ENCODE measurements around the gene HSP90AA1.
A peak's percentile ranks its signal among the peaks of the same experiment; 100 is the strongest.
"Not testable (repeated sequence)": the region's sequence is repeated elsewhere in the genome, so short reads cannot be mapped to it uniquely, and the experiment has no call there.

HSP90AA1 gene

DNA sequence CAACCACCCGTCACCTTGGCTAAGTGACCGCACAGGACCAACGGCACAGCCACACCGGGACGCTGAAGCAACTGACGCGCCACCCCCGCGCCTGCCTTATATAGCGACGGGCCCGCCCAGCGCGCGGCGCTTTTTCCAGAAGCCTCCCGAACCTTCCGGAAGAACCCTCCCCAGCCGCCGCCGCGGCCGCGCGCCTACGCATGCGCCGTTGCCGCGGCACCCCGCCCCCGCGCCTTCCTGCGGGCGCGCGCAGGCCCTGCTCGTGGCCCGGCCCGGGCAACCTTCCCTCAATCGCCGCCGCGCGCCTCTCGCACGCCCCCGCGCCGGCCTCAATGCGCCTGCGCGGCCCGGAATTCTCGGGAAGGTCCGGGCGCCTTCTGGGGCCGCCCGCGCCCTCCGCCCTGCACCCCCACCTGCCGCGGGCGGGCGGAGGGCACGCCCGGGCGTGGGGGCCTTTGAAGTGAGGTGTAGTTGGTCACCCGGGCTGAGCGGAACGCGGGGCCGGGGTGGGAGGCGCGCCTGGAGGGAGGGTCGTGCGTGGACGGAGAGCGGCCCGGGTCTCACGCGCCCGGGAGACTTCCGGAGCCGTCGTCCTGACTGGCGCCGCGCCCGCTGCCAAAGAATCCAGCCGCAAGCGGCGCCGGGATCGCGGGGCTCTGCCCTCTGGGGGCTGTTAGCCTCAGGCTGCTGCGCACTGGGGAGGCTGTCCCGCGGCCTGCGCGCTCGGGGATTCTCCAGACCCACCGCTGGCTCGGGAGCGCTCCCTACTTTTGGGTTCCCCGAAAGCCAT, at the start of gene HSP90AA1:
HSP90AA1 (minus strand) TSS at position 73 of the 790 bp plus-strand sequence. CDS start 666 bp downstream, outside the sequence.
- peak; percentile 85 to 91 for DNase-seq

DNA sequence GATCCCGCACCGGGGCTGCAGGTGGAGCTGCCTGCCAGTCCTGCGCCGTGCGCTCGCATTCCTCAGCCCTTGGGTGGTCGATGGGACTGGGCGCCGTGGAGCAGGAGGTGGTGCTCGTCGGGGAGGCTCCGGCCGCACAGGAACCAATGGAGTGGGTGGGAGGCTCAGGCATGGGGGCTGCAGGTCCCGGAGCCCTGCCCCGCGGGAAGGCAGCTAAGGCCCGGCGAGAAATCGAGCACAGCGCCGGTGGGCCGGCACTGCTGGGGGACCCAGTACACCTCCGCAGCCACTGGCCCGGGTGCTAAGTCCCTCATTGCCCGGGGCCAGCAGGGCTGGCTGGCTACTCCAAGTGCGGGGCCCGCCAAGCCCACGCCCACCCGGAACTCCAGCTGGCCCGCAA, 48.6 kb upstream of the HSP90AA1 start:
- DNase-seq: not testable (repeated sequence)

DNA sequence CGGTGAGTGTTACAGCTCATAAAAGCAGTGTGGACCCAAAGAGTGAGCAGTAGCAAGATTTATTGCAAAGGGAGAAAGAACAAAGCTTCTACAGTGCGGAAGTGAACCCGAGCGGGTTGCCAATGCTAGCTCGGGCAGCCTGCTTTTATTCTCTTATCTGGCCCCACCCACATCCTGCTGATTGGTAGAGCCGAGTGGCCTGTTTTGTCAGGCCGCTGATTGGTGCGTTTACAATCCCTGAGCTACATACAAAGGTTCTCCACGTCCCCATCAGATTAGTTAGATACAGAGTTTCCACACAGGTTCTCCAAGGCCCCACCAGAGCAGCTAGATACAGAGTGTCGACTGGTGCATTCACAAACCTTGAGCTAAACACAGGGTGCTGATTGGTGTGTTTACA, 47.9 kb upstream of the HSP90AA1 start:
- not testable (repeated sequence) for DNase-seq

DNA sequence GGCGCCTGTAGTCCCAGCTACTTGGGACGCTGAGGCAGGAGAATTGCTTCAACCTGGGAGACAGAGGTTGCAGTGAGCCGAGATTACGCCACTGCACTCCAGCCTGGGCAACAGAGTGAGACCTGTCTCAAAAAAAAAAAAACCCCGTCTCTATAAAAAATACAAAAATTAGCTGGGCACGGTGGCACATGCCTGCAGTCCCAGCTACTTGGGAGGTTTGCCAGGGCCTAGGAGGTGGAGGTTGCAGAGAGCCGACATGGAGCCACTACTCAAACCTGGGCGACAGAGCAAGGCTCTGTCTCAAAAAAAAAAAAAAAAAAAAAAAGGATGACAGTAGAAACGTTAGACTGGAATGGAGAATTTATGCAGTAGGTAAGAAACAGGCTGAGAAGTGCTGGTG, 47.2 kb upstream of the HSP90AA1 start:
- DNase-seq: not testable (repeated sequence)

DNA sequence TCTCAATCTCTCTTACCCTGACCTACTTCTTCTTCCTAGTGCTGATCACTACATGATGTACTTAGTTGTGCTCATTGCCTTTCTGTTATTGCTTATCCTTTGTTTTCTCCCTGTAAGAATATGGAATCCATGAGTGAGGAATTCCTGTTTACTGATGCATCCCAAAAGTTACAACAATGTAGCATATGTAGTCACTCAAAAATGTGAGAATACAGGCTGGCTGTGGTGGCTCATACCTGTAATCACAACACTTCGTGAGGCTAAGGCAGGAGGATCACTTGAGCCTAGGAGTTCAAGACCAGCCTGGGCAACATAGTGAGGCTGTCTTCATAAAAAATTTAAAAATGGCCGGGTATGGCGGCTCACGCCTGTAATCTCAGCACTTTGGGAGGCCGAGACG, 44.9 kb upstream of the HSP90AA1 start:
- no peak for DNase-seq

DNA sequence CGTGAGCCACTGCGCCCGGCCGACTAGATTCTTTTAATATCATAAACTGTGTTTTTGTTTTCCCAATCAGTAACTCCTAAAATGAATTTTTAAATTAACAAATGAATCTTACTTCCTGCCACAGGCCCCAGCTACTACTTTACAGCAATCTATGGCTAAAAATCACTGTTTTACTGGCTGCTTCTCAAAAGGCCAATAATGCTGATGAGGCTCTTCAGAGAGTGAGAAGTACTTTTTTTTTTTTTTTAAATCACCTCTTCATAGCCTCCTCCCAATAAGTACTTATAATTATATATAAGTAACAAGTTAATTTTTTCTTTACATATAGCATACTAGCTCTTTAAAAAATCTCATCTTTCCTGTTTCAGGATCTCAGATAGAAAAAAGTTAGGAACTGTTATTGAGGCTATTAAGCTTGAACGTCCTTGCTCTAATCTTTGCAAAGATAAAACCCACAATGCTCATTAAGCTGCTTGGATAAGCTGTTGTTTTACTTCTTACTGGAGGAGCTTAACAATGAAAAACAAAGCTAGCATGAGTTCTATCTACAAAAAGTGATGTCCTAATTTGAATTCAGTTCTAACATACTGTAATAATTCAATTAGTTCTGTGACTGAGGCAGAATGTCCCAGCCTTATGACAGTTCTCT, 40.1 kb upstream of the HSP90AA1 start:
- DNase-seq: no peak

DNA sequence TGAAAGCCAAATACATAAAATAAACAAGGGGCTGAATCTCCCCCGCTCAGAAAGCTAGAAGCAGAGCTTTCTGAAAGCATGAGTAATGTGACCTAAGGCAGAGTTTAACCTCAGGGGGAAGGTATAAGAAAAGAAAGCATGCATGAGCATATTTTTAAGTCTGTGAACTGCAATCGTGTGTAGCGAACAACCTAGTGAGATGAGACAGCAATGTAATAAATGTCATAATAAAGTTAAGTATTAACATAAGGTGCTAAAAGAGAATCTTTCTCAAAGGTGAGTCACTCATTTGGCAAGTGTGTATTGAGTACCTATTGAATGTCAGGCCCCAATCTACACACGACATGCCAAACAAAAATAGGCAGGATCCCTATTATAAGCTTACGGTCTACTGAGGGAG, 38.7 kb upstream of the HSP90AA1 start:
- no peak for DNase-seq

DNA sequence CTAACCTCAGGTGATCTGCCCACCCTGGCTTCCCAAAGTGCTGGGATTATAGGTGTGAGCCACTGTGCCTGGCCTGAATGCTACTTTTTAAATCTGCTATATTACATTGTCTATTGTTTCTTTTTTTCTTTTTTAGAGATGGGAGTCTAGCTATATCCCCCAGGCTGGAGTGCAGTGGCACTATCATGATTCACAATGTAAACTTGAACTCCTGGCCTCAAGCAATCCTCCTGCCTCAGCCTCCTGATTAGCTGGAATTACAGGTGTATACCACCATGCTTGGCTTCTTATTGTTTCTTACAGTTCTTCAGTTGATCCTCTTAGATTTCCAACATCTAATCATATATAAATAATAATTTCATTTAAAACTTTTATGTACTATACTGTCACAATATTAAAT, 37.6 kb upstream of the HSP90AA1 start:
- DNase-seq: no peak

DNA sequence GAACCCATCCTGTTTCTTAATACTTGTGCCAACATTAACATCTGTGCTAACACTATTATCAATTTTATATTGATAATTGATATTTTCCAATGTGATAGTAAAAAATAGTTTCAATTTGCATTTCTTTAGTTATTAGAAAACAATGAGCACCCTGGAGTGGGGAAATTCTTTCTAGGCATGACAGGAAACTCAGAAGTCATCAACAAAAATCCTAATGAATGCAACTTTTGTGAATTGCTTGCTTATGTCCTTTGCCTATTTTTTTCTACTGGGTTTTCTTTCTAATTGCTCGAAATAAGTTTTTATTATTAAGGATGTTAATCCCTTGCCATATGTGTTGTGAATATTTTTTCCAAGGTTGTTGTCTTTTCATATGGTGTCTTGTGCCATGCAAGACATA, 34.7 kb upstream of the HSP90AA1 start:
- no peak for DNase-seq

DNA sequence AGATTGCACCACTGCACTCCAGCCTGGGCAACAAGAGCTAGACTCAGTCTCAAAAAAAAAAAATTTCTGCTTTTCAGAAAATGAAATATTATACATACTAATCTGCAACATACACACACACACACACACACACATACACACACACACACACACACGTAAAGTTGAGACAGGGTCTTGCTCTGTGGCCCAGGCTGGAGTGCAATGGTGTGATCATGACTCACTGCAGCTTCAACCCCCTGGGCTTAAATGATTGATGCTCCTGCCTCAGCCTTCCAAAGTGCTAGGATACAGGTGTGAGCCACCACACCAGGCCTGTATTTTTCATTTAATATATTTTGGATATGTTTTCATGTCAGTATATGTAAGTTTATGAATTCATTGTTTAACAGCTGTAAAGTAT, 34.0 kb upstream of the HSP90AA1 start:
- no peak for DNase-seq

DNA sequence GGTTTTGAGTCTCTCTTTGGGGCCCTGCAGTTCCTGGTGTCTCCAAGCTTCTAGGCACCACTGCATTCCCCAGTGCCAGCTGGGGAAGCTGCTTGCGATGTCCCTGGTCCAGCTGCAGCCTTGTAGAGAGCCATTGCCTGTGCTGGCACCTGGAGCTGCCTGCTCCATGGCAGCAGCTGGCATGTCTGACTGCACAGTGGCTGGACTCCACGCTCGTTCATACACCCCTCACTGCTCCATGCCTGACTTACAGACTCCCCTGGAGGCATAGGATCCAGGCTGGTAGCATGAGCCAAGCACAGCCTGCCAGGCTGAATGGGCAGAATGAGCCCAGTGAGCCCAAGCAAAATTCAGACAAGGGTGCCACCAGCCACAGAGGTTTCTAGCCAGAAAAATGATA, 31.0 kb upstream of the HSP90AA1 start:
- DNase-seq: no peak

DNA sequence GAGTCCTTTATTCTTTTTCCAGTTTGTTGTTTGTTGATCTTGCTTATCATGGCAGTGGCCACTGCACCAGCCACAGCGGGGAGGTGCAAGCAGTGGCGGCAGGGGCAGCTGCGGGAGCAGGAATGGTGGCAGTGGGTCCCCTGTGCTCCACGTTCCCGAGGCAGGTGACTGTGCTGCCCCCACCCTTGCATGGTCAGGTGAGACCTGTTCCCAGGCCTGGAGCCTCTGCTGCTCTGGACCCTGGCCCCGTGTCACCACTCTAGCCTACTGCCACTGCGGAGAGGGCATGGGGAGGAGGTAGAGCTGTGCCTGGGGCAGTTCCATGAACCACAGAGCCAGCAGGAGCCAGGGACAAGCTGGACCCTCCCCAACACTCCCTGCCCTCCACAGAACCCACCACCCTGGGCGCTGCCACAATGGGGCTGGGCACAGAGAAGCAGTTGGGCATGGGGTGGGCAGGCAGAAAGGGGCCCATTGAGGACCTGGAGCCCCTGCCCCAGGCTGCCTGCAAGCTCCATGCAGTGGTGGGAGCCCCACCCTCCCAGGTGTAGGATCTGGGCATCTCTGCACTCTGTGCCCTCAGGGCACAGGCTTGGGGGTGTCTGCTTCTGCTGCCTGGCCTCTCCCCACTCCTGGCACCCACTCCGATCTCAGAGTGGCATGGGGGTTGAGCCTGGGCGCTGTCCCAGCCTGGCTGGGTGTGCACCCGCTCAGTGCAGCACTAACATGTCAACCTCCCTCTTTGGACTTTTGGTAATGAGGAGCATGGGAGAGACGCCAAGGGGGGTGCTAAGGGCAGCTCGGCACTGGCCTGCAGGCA, 29.7 kb upstream of the HSP90AA1 start:
- DNase-seq: no peak

DNA sequence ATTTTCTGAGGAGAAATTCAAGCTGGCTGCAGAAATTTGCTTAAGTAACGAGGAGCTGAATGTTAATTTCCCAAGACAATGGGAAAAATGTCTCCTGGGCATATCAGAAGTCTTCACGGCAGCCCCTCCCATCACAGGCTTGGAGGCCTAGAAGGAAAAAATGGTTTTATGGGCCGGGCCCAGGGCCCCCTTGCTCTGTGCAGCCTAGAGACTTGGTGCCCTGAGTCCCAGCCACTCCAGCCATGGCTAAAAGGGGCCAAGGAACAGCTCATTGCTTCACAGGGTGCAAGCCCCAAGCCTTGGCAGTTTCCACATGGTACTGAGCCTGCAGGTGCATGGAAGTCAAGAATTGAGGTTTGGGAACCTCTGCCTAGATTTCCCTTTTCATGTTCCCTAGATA, 24.3 kb upstream of the HSP90AA1 start:
- no peak for DNase-seq

DNA sequence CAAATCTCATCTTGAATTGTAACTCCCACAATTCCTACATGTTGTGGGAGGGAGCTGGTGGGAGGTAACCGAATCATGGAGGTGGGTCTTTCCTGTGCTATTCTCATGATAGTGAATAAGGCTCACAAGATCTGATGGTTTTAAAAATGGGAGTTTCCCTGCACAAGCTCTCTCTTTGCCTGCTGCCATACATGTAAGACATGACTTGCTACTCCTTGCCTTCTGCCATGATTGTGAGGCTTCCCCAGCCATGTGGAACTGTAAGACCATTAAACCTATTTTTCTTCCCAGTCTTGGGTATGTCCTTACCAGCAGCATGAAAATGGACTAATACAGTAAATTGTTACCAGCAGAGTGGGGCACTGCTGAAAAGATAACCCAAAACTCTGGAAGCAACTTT, 22.5 kb upstream of the HSP90AA1 start:
- not testable (repeated sequence) for DNase-seq

DNA sequence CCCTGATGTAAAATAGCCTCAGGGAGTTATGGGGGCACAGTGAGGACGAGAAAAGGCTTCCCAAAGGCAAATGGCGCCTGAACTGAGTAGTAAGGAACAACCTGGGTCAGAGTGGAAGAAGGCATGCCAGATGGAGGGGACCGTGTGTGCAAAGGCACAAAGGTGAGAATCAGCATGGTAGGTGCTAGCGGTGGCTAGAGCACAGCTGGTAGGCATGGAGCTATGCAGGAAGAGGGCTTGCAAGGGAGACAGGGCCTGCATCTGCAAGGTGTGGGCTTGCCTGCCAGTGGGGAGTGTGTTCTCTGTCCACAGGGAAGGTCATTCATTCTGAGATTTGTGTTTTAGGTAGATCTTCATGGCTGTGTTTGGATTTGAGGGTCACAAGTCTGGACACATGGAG, 18.5 kb upstream of the HSP90AA1 start:
- DNase-seq: no peak

DNA sequence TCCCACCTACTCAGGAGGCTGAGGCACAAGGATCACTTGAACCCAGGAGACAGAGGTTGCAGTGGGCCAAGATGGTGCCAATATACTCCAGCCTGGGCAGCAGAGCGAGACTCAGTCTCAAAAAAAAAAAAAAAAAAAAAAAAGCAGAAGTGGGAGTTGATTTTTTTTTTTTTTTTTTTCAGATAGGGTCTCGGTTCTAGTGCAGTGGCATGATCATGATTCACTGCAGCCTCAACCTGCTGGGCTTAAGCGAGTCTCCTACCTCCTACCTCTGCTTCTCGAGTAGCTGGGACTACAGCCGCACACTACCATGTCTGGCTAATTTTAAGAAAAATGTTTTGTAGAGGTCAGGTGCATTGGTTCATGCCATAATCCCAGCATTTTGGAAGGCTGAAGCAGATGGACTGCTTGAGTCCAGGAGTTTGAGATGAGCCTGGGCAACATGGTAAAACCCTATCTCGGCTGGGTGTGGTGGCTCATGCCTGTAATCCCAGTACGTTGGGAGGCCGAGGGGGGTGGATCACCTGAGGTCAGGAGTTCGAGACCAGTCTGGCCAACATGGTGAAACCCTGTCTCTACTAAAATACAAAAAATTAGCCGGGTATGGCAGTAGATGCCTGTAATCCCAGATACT, 16.3 kb upstream of the HSP90AA1 start:
- no peak for DNase-seq

DNA sequence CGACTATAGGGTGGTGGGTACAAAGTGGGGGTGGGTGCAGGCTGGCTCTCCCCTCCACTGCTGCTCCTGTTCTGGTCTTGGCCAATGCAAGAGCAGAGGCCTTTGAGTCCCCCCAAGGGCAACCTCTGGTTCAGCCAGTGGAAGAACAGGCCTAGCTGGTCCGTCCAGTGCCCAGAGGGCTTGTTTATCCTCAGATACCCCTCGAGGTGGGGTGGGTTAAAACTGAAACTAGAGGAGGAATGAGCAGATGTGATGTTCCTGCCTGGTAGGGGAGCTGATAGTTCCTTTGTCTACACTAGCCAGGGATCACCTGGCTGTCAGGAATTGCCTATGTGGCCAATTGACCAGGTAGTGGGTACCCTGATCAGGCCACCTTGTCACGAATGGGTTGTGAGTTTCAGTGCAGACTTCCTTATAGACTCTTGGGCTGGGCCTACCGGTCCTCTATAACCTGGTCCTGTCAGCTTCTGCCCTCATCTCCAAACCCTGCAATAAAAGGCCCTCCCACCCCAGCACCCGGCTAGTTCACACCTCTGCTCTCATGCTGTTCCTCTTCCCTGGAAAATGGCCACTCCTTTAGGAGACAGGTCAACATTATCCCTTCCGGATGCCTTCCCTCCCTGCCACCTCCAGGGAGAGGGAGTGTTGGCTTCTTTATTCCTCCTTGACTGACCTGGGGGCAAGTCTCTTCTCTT, 10.7 kb upstream of the HSP90AA1 start:
- DNase-seq: no peak

DNA sequence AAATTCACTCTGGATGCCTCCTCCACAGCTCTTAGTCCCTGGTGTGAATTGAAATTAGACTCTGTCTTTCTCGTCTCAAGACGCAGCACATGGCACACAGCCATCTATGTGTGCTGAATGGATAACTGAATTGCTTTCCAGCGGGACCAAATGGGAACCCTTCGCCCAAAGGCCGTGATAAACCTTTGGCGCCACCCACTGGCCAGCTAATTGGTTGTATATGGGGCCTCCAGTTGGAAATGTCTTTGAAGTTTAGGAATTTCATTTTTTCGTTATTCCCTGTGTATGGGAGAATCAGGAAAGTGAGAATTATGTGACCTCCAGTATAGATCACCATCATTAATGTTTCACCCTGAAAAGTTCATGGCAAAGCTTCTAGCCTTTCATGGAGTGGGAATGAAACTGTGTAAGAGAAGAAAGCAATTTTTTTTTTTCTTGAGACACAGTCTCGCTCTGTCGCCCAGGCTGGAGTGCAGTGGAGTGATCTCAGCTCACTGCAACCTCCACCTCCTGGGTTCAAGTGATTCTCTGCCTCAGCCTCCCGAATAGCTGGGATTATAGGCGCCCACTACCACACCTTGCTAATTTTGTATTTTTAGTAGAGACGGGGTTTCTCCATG, 9.8 kb upstream of the HSP90AA1 start:
- peak; percentile 43 to 51 for DNase-seq

DNA sequence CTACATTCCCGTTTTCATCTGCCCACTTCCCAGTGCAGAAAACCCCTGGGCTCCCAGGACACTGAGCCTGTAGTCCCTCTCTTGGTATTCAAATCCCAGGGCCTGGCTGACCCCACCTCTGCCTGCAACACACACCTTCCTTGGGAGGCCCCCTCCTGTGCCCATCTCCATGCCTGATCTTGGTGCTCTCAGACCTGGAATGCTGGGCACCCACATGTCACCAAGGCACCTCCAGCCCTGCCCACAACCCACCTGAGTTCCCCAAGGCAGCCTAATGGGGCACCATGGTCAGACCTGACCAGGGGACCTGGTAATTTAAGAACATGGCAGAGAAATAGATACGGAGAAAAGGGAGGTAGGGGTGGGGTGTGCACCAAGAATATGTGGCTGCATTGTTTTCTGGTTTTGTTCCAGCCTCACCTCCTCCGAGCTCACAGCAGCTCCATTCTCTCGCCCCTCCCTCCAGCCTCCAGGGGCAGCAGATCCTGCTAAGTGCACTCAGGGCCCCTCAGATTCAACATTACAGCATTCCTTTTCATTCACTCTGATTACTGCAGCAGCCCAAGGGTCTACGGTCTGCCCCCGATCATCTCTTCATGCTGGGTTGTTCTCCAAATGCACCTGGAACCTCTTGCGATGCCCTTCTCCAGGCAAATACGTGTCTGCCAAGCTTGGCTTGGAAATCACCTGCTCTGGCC, 9.2 kb upstream of the HSP90AA1 start:
- no peak for DNase-seq

DNA sequence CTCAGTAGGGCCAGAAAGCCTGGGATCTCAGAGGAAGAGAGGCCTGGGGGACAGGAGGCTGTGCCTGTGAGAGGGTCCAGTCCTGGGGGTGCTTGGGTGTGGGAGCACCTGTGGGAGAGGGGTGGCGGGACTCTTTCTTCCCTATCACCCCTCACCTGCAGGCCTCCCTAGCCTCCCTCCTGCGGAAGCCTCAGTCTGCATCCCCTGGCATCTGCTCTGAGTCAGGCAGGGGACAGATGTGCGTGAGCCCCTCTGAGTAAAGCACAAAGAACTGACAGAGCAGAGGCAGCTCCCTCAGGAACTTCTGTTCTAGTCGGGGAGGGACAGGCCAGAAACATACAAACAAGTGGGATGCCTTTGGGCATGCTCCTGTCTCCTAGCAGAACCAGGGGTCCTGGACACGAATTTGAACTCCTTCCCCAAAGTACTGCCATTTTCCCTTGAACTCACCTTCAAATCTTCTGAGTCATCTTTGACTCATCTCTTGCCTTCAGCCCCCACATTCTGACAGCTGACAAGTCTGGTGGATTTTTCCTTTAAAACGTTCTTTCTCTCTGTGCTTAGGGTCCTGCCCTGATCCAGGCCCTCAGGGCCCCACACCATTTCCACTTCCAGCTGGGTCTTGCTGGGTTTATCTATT, 8.5 kb upstream of the HSP90AA1 start:
- no peak for DNase-seq

DNA sequence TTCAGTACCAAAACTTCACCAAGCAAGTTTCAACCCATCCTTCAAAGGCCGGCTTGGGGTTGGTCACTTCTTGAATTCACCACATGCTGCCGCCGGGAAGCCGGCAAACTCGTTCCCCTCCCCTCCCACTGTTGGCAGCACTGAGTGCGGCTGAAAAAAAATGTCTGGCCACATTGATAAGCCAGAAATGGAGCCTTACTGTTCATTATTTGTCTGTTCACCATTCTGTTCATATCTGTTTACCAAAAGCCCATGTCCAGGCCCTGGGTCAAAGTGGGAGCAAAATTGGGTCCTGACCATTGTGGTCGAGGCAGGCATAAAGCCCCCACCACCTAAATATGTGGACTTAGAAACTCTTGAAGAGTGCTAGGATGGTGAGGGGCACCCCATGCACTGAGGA, 7.3 kb upstream of the HSP90AA1 start:
- no peak for DNase-seq
